Measurements from ENCODE around the gene PACSIN2. TPM values are rescaled to one million over a fixed set of nuclear protein-coding genes. Genes with fewer than 3 reads are reported as not detected.

The PACSIN2 gene
- 128 TPM for total RNA-seq
- long read RNA-seq, transcript PACSIN2-201 (11 exons, 3,249 nt), result major isoform, 197 of 309 reads
- long read RNA-seq, partial matches to known transcripts, result 27 of 309 reads
- long read RNA-seq, other reads (novel, unspliced or antisense), result 84 of 309 reads

- no peaks in the 10 kb centered on the region for H3K27me3 ChIP-seq
- DNase-seq, result peak; percentile 100
- peaks cover 31% of the 10 kb centered on the region for H3K4me1 ChIP-seq
- peak within 1 kb of the TSS; percentile 64 for H3K4me3 ChIP-seq
- no peak for TF ChIP-seq CTCF (IDR thresholded peaks at IDR 0.05)
- H3K9me3 ChIP-seq, result no peaks in the 10 kb centered on the region
- peak within 1 kb of the TSS; percentile 81 for H3K27ac ChIP-seq
- intact Hi-C loops (cut with DNase I), result no loop called here
- H3K36me3 ChIP-seq, result no peaks in the 10 kb centered on the region
- ATAC-seq, result peak; percentile 98
Measured at GRCh38 chr22:43014869-43015676, at the start of gene PACSIN2. Gene PACSIN2 (minus strand): TSS chr22:43015149. CDS start chr22:42912080, 103,069 bp downstream.

- H3K27ac ChIP-seq, result no peak overlapping the region
- H3K9me3 ChIP-seq, result no peaks in the 10 kb centered on the region
- peaks cover 21% of the 10 kb centered on the region for H3K36me3 ChIP-seq
- peak; percentile 79 for ATAC-seq
- no peak for DNase-seq
- no peaks in the 10 kb centered on the region for H3K27me3 ChIP-seq
- intact Hi-C loops (cut with DNase I), result no loop called here
- no peak overlapping the region for H3K4me3 ChIP-seq
- no peaks in the 10 kb centered on the region for H3K4me1 ChIP-seq
- TF ChIP-seq CTCF (IDR thresholded peaks at IDR 0.05), result peak; percentile 48
Measured at GRCh38 chr22:43060183-43060582, 45.2 kb upstream of the PACSIN2 start.

GRCh38 chr22:43057641-43058040 is 42.7 kb upstream of the PACSIN2 start:
- H3K9me3 ChIP-seq, result no peaks in the 10 kb centered on the region
- H3K4me3 ChIP-seq, result no peak overlapping the region
- H3K27ac ChIP-seq, result no peak overlapping the region
- DNase-seq (no peak), ATAC-seq (no peak)
- peaks cover 10% of the 10 kb centered on the region for H3K36me3 ChIP-seq
- no peak for TF ChIP-seq CTCF (IDR thresholded peaks at IDR 0.05)
- no peaks in the 10 kb centered on the region for H3K27me3 ChIP-seq
- intact Hi-C loops (cut with DNase I), result no loop called here
- no peaks in the 10 kb centered on the region for H3K4me1 ChIP-seq

GRCh38 chr22:43053176-43053575 is 38.2 kb upstream of the PACSIN2 start:
- TF ChIP-seq CTCF (IDR thresholded peaks at IDR 0.05), result no peak
- no peak for DNase-seq
- no peaks in the 10 kb centered on the region for H3K4me1 ChIP-seq
- intact Hi-C loops (cut with DNase I), result no loop called here
- H3K4me3 ChIP-seq, result no peak overlapping the region
- no peaks in the 10 kb centered on the region for H3K9me3 ChIP-seq
- no peak for ATAC-seq
- no peak overlapping the region for H3K27ac ChIP-seq
- H3K36me3 ChIP-seq, result no peaks in the 10 kb centered on the region
- H3K27me3 ChIP-seq, result no peaks in the 10 kb centered on the region

- no peak for TF ChIP-seq CTCF (IDR thresholded peaks at IDR 0.05)
- no peaks in the 10 kb centered on the region for H3K9me3 ChIP-seq
- H3K27me3 ChIP-seq, result no peaks in the 10 kb centered on the region
- no peak overlapping the region for H3K4me3 ChIP-seq
- ATAC-seq (no peak), DNase-seq (no peak)
- H3K36me3 ChIP-seq, result no peaks in the 10 kb centered on the region
- no peaks in the 10 kb centered on the region for H3K4me1 ChIP-seq
- H3K27ac ChIP-seq, result no peak overlapping the region
- intact Hi-C loops (cut with DNase I), result no loop called here
Measured at GRCh38 chr22:43050995-43051394, 36.0 kb upstream of the PACSIN2 start.
